ENCODE measurements around the gene GRM4.

GRM4 gene

DNA sequence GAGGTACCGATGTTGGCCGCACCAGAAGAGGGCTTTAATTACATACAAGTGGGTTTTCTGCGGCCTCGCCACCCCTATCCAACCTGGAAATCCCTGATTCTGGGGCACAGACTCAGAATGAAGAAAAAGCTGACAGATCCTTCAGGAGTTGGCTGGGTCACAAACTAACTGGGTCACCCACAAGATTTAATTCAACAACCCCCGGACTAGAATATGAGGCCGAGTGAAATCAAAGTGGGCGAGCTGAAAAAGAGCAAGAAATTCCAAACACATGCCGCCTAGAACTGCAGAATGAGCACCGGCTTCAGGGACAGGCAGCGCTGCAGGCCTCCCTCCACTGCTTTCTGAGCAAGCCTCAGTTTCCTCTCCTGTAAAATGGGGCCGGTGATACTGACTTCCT is 30.0 kb downstream of the GRM4 start:
- Histone ChIP-seq H3K9ac (ENCODE audit: low read depth, low read length) (no peak overlapping the region), H3K27ac (ENCODE audit: low read depth, low read length) (no peak overlapping the region), H3K4me3 (ENCODE audit: low read length) (no peak overlapping the region), H3K9me3 (ENCODE audit: insufficient read depth, low read depth, low read length) (no peaks in the 10 kb centered on the region), H3K27me3 (ENCODE audit: insufficient read depth, low read length) (no peaks in the 10 kb centered on the region), H3K4me1 (ENCODE audit: insufficient read depth, low read length) (peaks cover 2% of the 10 kb centered on the region; the same call in 1 of the 2 replicates), H3K36me3 (ENCODE audit: insufficient read depth, low read length) (no peaks in the 10 kb centered on the region)
- 95% methylated on average over 11 of the region's 11 CpGs for WGBS

GRCh38 chr6:34115403-34115795 is 30.5 kb downstream of the GRM4 start:
- no peaks in the 10 kb centered on the region for H3K4me1 ChIP-seq (ENCODE audit: insufficient read depth, low read length)
- no peaks in the 10 kb centered on the region for H3K27me3 ChIP-seq (ENCODE audit: insufficient read depth, low read length)
- no peak overlapping the region for H3K4me3 ChIP-seq (ENCODE audit: low read length)
- H3K27ac ChIP-seq (ENCODE audit: low read depth, low read length): no peak overlapping the region
- WGBS: 68% methylated on average over 10 of the region's 10 CpGs
- no peak overlapping the region for H3K9ac ChIP-seq (ENCODE audit: low read depth, low read length)
- H3K36me3 ChIP-seq (ENCODE audit: insufficient read depth, low read length): no peaks in the 10 kb centered on the region
- no peaks in the 10 kb centered on the region for H3K9me3 ChIP-seq (ENCODE audit: insufficient read depth, low read depth, low read length)

DNA sequence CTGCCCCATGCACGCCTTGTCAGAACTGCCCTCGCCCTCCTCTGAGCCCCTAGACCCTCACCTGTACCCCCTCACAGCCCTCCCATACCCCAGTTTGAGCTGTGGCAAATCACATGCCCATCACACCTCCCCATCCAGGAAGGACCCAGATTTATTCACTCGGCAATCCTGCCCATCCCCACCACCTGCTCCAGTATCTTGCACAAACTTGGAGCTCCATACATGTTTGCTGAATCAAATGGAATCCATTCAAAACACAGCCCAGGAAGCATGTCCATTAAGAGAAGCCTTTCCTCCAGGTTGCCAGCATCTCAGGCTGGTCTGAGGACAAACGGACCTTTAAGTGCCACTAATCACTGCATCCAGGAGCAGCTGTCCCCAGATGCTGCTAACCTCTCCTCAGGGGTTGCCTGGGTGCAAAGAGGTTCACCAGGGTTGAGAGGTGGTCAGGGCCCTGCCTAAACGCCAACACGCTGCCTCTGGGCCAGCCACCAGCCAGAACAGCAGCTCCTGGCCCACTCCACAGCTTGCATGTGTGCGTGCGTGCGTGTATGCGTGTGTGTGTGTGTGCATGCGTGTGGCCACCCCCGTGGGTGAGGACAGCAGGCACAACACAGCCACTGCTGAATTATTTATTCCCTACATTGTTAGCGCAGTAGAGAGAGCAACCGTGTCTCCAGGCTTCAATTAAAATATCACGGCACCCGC is 31.0 kb downstream of the GRM4 start:
- Histone ChIP-seq H3K9ac (ENCODE audit: low read depth, low read length) (no peak overlapping the region), H3K4me1 (ENCODE audit: insufficient read depth, low read length) (no peaks in the 10 kb centered on the region), H3K27ac (ENCODE audit: low read depth, low read length) (no peak overlapping the region), H3K36me3 (ENCODE audit: insufficient read depth, low read length) (no peaks in the 10 kb centered on the region), H3K4me3 (ENCODE audit: low read length) (no peak overlapping the region), H3K9me3 (ENCODE audit: insufficient read depth, low read depth, low read length) (no peaks in the 10 kb centered on the region), H3K27me3 (ENCODE audit: insufficient read depth, low read length) (no peaks in the 10 kb centered on the region)
- WGBS: 89% methylated on average over 16 of the region's 16 CpGs

DNA sequence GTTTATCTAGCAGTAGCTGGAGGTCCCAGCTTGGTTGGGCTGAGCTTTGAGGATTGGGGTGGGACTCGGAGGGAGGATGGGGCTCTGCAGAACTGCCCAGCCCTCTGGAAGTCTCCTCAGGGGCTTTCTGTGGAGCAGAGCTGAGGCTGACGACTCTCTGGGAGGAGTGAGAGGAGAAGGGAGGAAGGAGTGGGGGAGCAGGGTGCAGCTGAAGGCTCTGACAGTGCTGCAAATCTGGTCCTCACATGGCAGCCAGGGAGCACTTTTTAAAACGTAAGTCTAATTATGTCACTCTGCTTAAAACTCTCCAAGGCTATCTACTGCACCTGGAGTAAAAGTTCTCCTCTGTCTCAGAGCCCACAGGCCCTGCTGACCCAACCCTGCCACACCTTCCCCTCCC is 32.4 kb downstream of the GRM4 start:
- 74% methylated on average over 3 of the region's 3 CpGs for WGBS
- Histone ChIP-seq H3K4me1 (ENCODE audit: insufficient read depth, low read length) (no peaks in the 10 kb centered on the region), H3K36me3 (ENCODE audit: insufficient read depth, low read length) (no peaks in the 10 kb centered on the region), H3K27me3 (ENCODE audit: insufficient read depth, low read length) (no peaks in the 10 kb centered on the region), H3K9me3 (ENCODE audit: insufficient read depth, low read depth, low read length) (no peaks in the 10 kb centered on the region), H3K9ac (ENCODE audit: low read depth, low read length) (no peak overlapping the region), H3K4me3 (ENCODE audit: low read length) (no peak overlapping the region), H3K27ac (ENCODE audit: low read depth, low read length) (no peak overlapping the region)

GRCh38 chr6:34112126-34112525 is 33.8 kb downstream of the GRM4 start:
- Histone ChIP-seq H3K27me3 (ENCODE audit: insufficient read depth, low read length) (no peaks in the 10 kb centered on the region), H3K9me3 (ENCODE audit: insufficient read depth, low read depth, low read length) (no peaks in the 10 kb centered on the region), H3K9ac (ENCODE audit: low read depth, low read length) (no peak overlapping the region), H3K36me3 (ENCODE audit: insufficient read depth, low read length) (no peaks in the 10 kb centered on the region), H3K27ac (ENCODE audit: low read depth, low read length) (no peak overlapping the region), H3K4me1 (ENCODE audit: insufficient read depth, low read length) (no peaks in the 10 kb centered on the region), H3K4me3 (ENCODE audit: low read length) (no peak overlapping the region)
- 80% methylated on average over 5 of the region's 5 CpGs for WGBS

GRCh38 chr6:34110610-34111009 is 35.3 kb downstream of the GRM4 start:
- no peak overlapping the region for H3K4me3 ChIP-seq (ENCODE audit: low read length)
- no peaks in the 10 kb centered on the region for H3K9me3 ChIP-seq (ENCODE audit: insufficient read depth, low read depth, low read length)
- 77% methylated on average over 6 of the region's 6 CpGs for WGBS
- H3K4me1 ChIP-seq (ENCODE audit: insufficient read depth, low read length): no peaks in the 10 kb centered on the region
- H3K27ac ChIP-seq (ENCODE audit: low read depth, low read length): no peak overlapping the region
- no peak overlapping the region for H3K9ac ChIP-seq (ENCODE audit: low read depth, low read length)
- H3K36me3 ChIP-seq (ENCODE audit: insufficient read depth, low read length): no peaks in the 10 kb centered on the region
- H3K27me3 ChIP-seq (ENCODE audit: insufficient read depth, low read length): no peaks in the 10 kb centered on the region

GRCh38 chr6:34108176-34108575 is 37.7 kb downstream of the GRM4 start:
- no peak overlapping the region for H3K27ac ChIP-seq (ENCODE audit: low read depth, low read length)
- H3K4me1 ChIP-seq (ENCODE audit: insufficient read depth, low read length): no peaks in the 10 kb centered on the region
- H3K9ac ChIP-seq (ENCODE audit: low read depth, low read length): no peak overlapping the region
- no peaks in the 10 kb centered on the region for H3K9me3 ChIP-seq (ENCODE audit: insufficient read depth, low read depth, low read length)
- no peaks in the 10 kb centered on the region for H3K27me3 ChIP-seq (ENCODE audit: insufficient read depth, low read length)
- no peaks in the 10 kb centered on the region for H3K36me3 ChIP-seq (ENCODE audit: insufficient read depth, low read length)
- H3K4me3 ChIP-seq (ENCODE audit: low read length): no peak overlapping the region
- 89% methylated on average over 9 of the region's 9 CpGs for WGBS

- Histone ChIP-seq H3K4me3 (ENCODE audit: low read length) (no peak overlapping the region), H3K36me3 (ENCODE audit: insufficient read depth, low read length) (no peaks in the 10 kb centered on the region), H3K27ac (ENCODE audit: low read depth, low read length) (no peak overlapping the region), H3K9ac (ENCODE audit: low read depth, low read length) (no peak overlapping the region), H3K9me3 (ENCODE audit: insufficient read depth, low read depth, low read length) (no peaks in the 10 kb centered on the region), H3K27me3 (ENCODE audit: insufficient read depth, low read length) (no peaks in the 10 kb centered on the region), H3K4me1 (ENCODE audit: insufficient read depth, low read length) (no peaks in the 10 kb centered on the region)
- 78% methylated on average over 5 of the region's 5 CpGs for WGBS
Observed at GRCh38 chr6:34106900-34107299, 39.0 kb downstream of the GRM4 start.

- no peaks in the 10 kb centered on the region for H3K27me3 ChIP-seq (ENCODE audit: insufficient read depth, low read length)
- no peak overlapping the region for H3K4me3 ChIP-seq (ENCODE audit: low read length)
- no peaks in the 10 kb centered on the region for H3K9me3 ChIP-seq (ENCODE audit: insufficient read depth, low read depth, low read length)
- no peak overlapping the region for H3K9ac ChIP-seq (ENCODE audit: low read depth, low read length)
- 88% methylated on average over 6 of the region's 6 CpGs for WGBS
- no peak overlapping the region for H3K27ac ChIP-seq (ENCODE audit: low read depth, low read length)
- H3K36me3 ChIP-seq (ENCODE audit: insufficient read depth, low read length): no peaks in the 10 kb centered on the region
- no peaks in the 10 kb centered on the region for H3K4me1 ChIP-seq (ENCODE audit: insufficient read depth, low read length)
Observed at GRCh38 chr6:34106421-34106820, 39.5 kb downstream of the GRM4 start.

- no peak overlapping the region for H3K4me3 ChIP-seq (ENCODE audit: low read length)
- WGBS: 90% methylated on average over 10 of the region's 10 CpGs
- H3K27me3 ChIP-seq (ENCODE audit: insufficient read depth, low read length): no peaks in the 10 kb centered on the region
- H3K36me3 ChIP-seq (ENCODE audit: insufficient read depth, low read length): no peaks in the 10 kb centered on the region
- H3K4me1 ChIP-seq (ENCODE audit: insufficient read depth, low read length): no peaks in the 10 kb centered on the region
- no peak overlapping the region for H3K9ac ChIP-seq (ENCODE audit: low read depth, low read length)
- H3K27ac ChIP-seq (ENCODE audit: low read depth, low read length): no peak overlapping the region
- H3K9me3 ChIP-seq (ENCODE audit: insufficient read depth, low read depth, low read length): no peaks in the 10 kb centered on the region
Observed at GRCh38 chr6:34104628-34105027, 41.3 kb downstream of the GRM4 start.

GRCh38 chr6:34104186-34104585 is 41.7 kb downstream of the GRM4 start:
- Histone ChIP-seq H3K4me1 (ENCODE audit: insufficient read depth, low read length) (no peaks in the 10 kb centered on the region), H3K27ac (ENCODE audit: low read depth, low read length) (no peak overlapping the region), H3K4me3 (ENCODE audit: low read length) (no peak overlapping the region), H3K9ac (ENCODE audit: low read depth, low read length) (no peak overlapping the region), H3K36me3 (ENCODE audit: insufficient read depth, low read length) (no peaks in the 10 kb centered on the region), H3K9me3 (ENCODE audit: insufficient read depth, low read depth, low read length) (no peaks in the 10 kb centered on the region), H3K27me3 (ENCODE audit: insufficient read depth, low read length) (no peaks in the 10 kb centered on the region)
- WGBS: 94% methylated on average over 8 of the region's 8 CpGs

- H3K4me1 ChIP-seq (ENCODE audit: insufficient read depth, low read length): no peaks in the 10 kb centered on the region
- no peak overlapping the region for H3K9ac ChIP-seq (ENCODE audit: low read depth, low read length)
- WGBS: 94% methylated on average over 16 of the region's 16 CpGs
- H3K27me3 ChIP-seq (ENCODE audit: insufficient read depth, low read length): no peaks in the 10 kb centered on the region
- no peaks in the 10 kb centered on the region for H3K36me3 ChIP-seq (ENCODE audit: insufficient read depth, low read length)
- no peak overlapping the region for H3K4me3 ChIP-seq (ENCODE audit: low read length)
- H3K27ac ChIP-seq (ENCODE audit: low read depth, low read length): no peak overlapping the region
- H3K9me3 ChIP-seq (ENCODE audit: insufficient read depth, low read depth, low read length): no peaks in the 10 kb centered on the region
Observed at GRCh38 chr6:34103321-34103720, 42.6 kb downstream of the GRM4 start.

Measured in HUES64 (cell line).